ENCODE measurements around the gene ZNF217.
"Not testable (repeated sequence)": the region's sequence is repeated elsewhere in the genome, so short reads cannot be mapped to it uniquely, and the experiment has no call there.

The ZNF217 gene

GRCh38 chr20:53623454-53624211 is 30.0 kb upstream of the ZNF217 start:
- DNase-seq (ENCODE audit: low spot score): no peak
- TF ChIP-seq, protein P1, sequence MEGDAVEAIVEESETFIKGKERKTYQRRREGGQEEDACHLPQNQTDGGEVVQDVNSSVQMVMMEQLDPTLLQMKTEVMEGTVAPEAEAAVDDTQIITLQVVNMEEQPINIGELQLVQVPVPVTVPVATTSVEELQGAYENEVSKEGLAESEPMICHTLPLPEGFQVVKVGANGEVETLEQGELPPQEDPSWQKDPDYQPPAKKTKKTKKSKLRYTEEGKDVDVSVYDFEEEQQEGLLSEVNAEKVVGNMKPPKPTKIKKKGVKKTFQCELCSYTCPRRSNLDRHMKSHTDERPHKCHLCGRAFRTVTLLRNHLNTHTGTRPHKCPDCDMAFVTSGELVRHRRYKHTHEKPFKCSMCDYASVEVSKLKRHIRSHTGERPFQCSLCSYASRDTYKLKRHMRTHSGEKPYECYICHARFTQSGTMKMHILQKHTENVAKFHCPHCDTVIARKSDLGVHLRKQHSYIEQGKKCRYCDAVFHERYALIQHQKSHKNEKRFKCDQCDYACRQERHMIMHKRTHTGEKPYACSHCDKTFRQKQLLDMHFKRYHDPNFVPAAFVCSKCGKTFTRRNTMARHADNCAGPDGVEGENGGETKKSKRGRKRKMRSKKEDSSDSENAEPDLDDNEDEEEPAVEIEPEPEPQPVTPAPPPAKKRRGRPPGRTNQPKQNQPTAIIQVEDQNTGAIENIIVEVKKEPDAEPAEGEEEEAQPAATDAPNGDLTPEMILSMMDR (IDR thresholded peaks at IDR 0.05; ENCODE audit: extremely low read depth, missing control alignments): no peak

DNA sequence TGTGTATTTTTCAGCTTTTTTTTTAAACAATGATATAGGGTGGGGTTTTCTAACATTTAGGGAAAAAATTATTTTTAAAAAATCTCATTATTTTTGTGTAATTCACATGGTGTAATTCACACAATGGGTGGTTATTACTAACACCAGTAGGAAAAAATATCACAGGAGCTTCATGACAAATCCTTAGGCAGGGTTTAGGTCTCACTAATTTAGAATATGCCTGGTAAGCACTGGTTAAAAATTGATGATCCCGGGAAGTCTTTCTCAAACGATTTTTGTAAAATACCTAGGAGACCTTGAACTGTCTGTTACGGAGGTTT is 29.5 kb upstream of the ZNF217 start:
- TF ChIP-seq, protein P1 (IDR thresholded peaks at IDR 0.05; ENCODE audit: extremely low read depth, missing control alignments): no peak
- DNase-seq (ENCODE audit: low spot score): no peak

DNA sequence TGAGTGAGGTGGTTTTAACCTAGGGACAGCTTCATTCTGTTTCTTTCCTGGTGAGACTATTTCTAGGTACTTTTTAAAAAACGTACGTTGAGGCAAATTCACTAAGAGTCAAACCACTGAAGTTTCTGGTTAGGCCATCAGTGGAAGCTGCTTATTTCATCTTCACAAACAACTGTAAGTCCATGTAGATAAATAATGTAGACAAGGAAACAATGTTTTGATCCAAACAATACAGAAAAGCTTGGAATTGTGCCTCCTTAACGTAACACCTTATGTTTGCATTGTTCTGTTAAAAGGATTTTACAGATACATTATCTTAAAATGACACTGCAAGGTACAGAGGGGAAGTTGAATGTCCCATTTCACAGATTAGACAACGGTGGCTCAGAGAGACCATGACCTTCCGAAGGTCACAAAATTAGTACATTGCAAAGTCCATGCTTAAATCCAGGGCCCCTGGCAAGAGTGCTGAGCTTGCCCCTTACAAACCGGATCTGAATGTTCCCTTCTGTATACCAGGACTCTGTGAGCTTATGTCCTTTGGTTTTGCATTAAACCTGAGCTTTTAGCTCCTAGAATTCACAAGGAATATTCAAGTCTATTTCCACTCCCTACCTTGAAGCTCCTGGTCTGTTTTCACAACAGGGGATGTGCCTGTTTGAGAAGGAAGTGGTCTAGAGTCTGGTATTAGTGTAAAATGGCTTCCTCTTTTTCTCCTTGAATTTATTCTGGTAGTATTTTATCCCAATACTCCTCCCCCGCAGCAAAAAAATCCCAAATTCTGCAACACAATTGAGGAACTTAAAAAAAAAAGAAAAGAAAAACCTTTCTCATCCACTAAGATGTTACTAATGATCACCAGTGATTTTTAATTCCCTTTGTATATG is 28.9 kb upstream of the ZNF217 start:
- TF ChIP-seq, protein P1 (IDR thresholded peaks at IDR 0.05; ENCODE audit: extremely low read depth, missing control alignments): no peak
- DNase-seq (ENCODE audit: low spot score): no peak

- no peak for DNase-seq (ENCODE audit: low spot score)
- TF ChIP-seq, protein P1 (IDR thresholded peaks at IDR 0.05; ENCODE audit: extremely low read depth, missing control alignments): no peak
Observed at GRCh38 chr20:53621482-53622246, 28.0 kb upstream of the ZNF217 start.

DNA sequence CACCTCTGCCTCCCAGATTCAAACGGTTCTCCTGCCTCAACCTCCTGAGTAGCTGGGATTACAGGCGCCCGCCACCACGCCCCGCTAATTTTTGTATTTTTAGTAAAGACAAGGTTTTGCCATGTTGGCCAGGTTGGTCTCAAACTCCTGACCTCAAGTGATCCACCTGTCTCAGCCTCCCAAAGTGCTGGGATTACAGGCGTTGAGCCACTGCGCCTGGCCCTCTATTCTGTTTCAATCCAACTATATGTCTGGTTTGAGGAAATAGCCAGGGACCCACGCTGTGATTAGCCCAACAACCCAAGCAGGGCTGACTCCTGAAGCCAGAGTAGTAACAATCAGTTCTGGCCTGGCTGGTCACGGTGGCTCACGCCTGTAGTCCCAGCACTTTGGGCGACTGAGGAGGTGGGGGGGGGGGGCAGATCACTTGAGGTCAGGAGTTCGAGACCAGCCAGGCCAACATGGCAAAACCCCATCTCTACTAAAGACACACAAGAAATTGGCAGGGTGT is 24.9 kb upstream of the ZNF217 start:
- not testable (repeated sequence) for DNase-seq (ENCODE audit: low spot score)

DNA sequence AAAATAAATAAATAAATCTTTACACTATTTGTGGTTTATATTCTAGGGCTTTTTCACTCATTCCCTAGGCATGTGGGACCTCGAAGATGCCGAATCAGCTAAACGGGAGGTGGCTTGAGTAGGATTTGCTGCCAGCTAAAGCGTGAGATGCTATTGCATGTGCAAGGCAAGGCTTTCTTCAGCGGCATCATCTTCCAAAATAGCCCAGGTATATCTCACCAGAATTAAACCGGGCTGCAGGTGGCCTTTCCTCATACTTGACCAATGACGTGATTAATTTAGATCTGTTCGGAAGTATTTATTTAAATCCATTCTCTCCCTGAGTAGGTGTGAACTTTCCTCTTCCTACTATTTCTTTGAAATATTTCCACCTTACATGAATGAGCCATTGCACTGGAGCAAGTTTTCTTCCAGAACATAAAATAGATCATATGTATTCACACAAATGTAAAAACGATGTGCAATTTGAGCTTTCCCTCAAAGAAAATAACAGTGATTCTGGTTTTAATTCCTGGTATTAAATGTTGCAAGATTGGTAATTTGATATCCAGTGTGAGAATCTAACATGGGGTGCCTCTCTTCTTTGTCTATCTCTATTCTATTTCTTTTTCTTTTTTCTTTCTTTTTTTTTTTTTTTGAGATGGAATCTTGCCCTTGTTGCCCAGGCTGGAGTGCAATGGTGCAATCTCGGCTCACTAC is 24.3 kb upstream of the ZNF217 start:
- DNase-seq (ENCODE audit: low spot score): no peak
- TF ChIP-seq, protein P1 (IDR thresholded peaks at IDR 0.05; ENCODE audit: extremely low read depth, missing control alignments): no peak

- DNase-seq (ENCODE audit: low spot score): not testable (repeated sequence)
Observed at GRCh38 chr20:53616489-53616888, 22.9 kb upstream of the ZNF217 start.
